Measurements from ENCODE around the gene OR2D2. TPM values are rescaled to one million over a fixed set of nuclear protein-coding genes. Genes with fewer than 3 reads are reported as not detected.

OR2D2 gene
- total RNA-seq, 1 donor from 2014 or later = not detected

DNA sequence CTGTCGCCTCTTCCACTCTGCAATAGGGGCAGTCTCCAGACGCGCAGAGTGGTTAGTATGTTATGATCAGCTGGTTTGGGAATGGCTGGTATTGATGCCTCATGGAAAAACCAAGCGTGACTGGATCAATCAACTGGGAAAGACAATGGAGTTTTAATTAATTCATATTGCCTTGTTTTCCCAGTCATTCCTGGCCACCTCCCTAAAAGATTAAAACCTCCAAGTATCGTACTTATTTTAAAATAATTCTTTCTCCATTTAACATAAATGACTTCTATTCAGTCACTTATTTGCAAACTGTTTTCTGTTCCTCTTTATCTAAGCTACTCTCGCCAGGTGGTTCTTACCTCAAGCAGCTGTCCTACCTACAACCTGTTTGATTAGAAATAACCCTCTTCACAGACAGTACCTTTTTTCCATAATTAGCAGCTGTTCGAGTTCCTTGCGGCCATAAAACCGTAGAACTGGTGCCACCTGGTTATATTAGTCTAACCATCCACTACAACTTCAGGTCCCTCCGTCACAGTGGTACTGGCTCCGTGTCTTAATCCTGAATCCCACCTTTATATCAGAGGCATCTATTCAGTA lies 34.8 kb upstream of the OR2D2 start:
- H3K4me1 Mint-ChIP-seq (ENCODE audit: unreplicated experiment) = peaks cover 19% of the 10 kb centered on the region
- peak overlapping the region; percentile 92 for H3K4me3 Mint-ChIP-seq (ENCODE audit: unreplicated experiment)
- peaks cover 2% of the 10 kb centered on the region for H3K27me3 Mint-ChIP-seq (ENCODE audit: unreplicated experiment)
- H3K36me3 Mint-ChIP-seq (ENCODE audit: unreplicated experiment) = no peaks in the 10 kb centered on the region
- no peak for DNase-seq (ENCODE audit: extremely low spot score, unreplicated experiment)
- H3K9me3 Mint-ChIP-seq (ENCODE audit: unreplicated experiment) = no peaks in the 10 kb centered on the region
- peak overlapping the region; percentile 40 for H3K27ac Mint-ChIP-seq (ENCODE audit: unreplicated experiment)
- TF ChIP-seq, protein P1, sequence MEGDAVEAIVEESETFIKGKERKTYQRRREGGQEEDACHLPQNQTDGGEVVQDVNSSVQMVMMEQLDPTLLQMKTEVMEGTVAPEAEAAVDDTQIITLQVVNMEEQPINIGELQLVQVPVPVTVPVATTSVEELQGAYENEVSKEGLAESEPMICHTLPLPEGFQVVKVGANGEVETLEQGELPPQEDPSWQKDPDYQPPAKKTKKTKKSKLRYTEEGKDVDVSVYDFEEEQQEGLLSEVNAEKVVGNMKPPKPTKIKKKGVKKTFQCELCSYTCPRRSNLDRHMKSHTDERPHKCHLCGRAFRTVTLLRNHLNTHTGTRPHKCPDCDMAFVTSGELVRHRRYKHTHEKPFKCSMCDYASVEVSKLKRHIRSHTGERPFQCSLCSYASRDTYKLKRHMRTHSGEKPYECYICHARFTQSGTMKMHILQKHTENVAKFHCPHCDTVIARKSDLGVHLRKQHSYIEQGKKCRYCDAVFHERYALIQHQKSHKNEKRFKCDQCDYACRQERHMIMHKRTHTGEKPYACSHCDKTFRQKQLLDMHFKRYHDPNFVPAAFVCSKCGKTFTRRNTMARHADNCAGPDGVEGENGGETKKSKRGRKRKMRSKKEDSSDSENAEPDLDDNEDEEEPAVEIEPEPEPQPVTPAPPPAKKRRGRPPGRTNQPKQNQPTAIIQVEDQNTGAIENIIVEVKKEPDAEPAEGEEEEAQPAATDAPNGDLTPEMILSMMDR (IDR thresholded peaks at IDR 0.05) = no peak

DNA sequence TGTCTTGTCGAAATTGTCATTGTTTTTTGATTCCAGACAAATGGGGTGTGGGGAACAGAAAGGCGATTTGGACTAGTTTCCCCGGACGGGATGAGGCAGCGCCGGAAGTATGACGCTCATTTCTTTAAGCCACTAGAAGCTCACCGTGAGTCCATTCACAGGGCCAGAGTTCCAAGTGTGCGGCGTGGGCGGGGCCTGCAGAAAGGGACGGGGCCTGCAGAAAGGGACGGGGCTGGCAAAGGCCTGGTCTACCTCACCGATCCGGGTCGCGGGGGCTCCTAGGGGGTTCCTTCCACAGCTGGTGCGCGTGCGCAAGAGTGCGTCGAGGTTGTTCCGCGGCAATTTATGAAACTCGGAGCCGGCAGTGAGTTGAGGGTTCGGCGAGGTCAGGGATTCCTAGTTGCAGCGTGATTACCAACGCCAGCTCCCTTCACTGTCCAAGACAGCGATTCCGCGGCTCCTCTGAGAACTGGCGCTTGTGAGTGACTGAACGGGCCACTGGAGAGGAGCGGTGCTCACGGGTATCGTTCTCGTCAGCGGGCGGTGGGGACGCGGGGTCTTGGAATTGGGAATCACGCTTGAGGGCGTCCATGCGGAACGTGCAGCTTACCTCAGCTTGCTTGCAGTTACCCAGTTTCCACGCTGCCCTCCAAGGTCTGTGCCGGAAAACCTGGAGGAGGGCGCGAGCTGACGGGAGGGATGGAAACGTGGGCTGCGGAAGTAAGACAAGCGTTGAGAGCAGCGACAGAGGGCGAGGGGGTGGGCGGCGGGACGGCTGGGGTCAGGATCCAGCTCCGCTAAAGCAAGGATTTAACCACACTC lies 34.1 kb upstream of the OR2D2 start, which contains the start of gene ZNF215:
TSS of gene ZNF215 (plus strand) at position 219 of the 822 bp plus-strand sequence. CDS start 5,847 bp downstream, outside the sequence.
- H3K4me3 Mint-ChIP-seq (ENCODE audit: unreplicated experiment) = peak within 1 kb of the TSS; percentile 92
- peaks cover 2% of the 10 kb centered on the region for H3K27me3 Mint-ChIP-seq (ENCODE audit: unreplicated experiment)
- no peaks in the 10 kb centered on the region for H3K9me3 Mint-ChIP-seq (ENCODE audit: unreplicated experiment)
- H3K36me3 Mint-ChIP-seq (ENCODE audit: unreplicated experiment) = no peaks in the 10 kb centered on the region
- H3K27ac Mint-ChIP-seq (ENCODE audit: unreplicated experiment) = peak within 1 kb of the TSS; percentile 40
- peaks cover 19% of the 10 kb centered on the region for H3K4me1 Mint-ChIP-seq (ENCODE audit: unreplicated experiment)
- peak; percentile 89 for DNase-seq (ENCODE audit: extremely low spot score, unreplicated experiment)
- TF ChIP-seq, protein P1 (IDR thresholded peaks at IDR 0.05) = no peak

DNA sequence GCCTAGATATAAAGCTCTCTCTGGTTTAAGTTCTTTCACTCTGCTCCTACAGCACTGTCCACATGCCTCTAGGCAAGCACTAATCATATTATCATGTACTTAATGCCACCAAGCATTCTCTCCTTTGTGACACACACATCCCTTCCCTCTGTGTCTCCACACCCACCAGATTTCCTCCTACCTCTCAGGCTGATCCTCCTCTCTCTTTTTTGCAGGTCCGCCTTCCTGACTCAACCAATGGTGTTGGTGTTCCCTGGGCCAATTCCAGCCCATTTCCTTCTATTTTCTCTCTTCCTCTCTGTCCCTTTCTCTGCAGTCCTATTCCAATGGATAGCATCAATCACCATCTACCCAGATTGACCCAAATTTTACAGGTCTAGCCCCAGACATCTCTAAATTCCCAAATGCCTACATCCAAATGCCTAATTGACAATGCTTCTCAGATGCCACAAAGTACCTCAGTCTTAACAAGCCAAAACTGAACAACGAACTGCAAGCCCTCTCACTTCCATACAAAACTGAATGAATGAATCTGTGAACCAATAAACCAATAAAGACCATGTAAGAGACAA lies 33.4 kb upstream of the OR2D2 start:
- Mint-ChIP-seq H3K27ac (ENCODE audit: unreplicated experiment) (peak overlapping the region; percentile 40), H3K9me3 (ENCODE audit: unreplicated experiment) (no peaks in the 10 kb centered on the region), H3K4me1 (ENCODE audit: unreplicated experiment) (peaks cover 19% of the 10 kb centered on the region), H3K27me3 (ENCODE audit: unreplicated experiment) (peaks cover 2% of the 10 kb centered on the region), H3K36me3 (ENCODE audit: unreplicated experiment) (no peaks in the 10 kb centered on the region), H3K4me3 (ENCODE audit: unreplicated experiment) (peak overlapping the region; percentile 92)
- TF ChIP-seq, protein P1 (IDR thresholded peaks at IDR 0.05) = no peak
- DNase-seq (ENCODE audit: extremely low spot score, unreplicated experiment) = no peak

DNA sequence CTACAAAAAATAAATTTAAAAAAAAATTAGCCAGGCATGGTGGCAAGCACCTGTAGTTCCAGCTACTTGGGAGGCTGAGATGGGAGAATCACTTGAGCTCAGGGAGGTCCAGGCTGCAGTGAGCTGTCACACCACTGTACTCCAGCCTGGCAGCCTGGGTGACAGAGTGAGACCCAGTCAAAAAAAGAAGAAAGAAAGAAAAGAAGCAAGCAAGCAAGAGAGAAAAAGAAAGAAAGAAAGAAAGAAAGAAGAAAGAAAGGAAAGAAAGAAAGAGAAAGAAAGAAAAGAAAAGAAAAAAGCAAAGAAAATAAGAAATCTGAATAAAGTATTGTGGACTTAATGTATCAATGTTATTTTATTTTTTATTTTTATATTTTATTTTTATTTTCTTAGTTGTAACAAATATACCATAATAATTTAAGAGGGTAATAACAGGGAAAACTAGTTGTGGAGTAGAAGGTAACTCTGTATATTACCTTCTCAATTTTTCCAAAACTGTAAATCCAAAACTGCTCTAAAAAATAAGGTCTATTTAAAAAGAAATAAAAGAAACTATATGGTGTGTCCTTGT lies 32.8 kb upstream of the OR2D2 start:
- Mint-ChIP-seq H3K4me3 (ENCODE audit: unreplicated experiment) (no peak overlapping the region), H3K4me1 (ENCODE audit: unreplicated experiment) (peaks cover 19% of the 10 kb centered on the region), H3K27ac (ENCODE audit: unreplicated experiment) (no peak overlapping the region), H3K36me3 (ENCODE audit: unreplicated experiment) (no peaks in the 10 kb centered on the region), H3K27me3 (ENCODE audit: unreplicated experiment) (peaks cover 2% of the 10 kb centered on the region), H3K9me3 (ENCODE audit: unreplicated experiment) (no peaks in the 10 kb centered on the region)
- no peak for DNase-seq (ENCODE audit: extremely low spot score, unreplicated experiment)
- TF ChIP-seq, protein P1 (IDR thresholded peaks at IDR 0.05) = no peak

Measured in osteocyte (in vitro differentiated cells).